Activated naive CD4-positive, alpha-beta T cell treated with anti-CD3 and anti-CD28 coated beads for 36 hours (primary cell): ENCODE results near the gene PDLIM5. TPM values are rescaled to one million over a fixed set of nuclear protein-coding genes. Genes with fewer than 3 reads are reported as not detected.

Source experiments
- CTCF ChIA-PET: fragments of 350-600 bp; sonication (Branson Sonifier 250); formaldehyde crosslinking; loops from one replicate; lab custom pipeline; 2021; ENCODE audit warnings: antibody characterized with exemption; lab: Charles Lee
- DNase-seq: peaks from one replicate; pipeline ENCODE4 v3.0.0-alpha.2; 2020
- H3K27ac Mint-ChIP-seq: one replicate; pipeline ENCODE4 v1.8.0; 2021; ENCODE audit warnings: mild to moderate bottlenecking, mixed read lengths
- H3K27me3 Mint-ChIP-seq: one replicate; pipeline ENCODE4 v1.8.0; 2021; ENCODE audit warnings: low read depth, mixed read lengths
- H3K36me3 Mint-ChIP-seq: one replicate; pipeline ENCODE4 v1.8.0; 2021; ENCODE audit warnings: low read depth, mixed read lengths
- H3K4me1 Mint-ChIP-seq: one replicate; pipeline ENCODE4 v1.8.0; 2021; ENCODE audit warnings: low read depth, mixed read lengths
- H3K4me3 Mint-ChIP-seq: one replicate; pipeline ENCODE4 v1.8.0; 2021; ENCODE audit warnings: mild to moderate bottlenecking, moderate library complexity, mixed read lengths
- H3K9me3 Mint-ChIP-seq: one replicate; pipeline ENCODE4 v1.8.0; 2021; ENCODE audit warnings: mixed read lengths
- intact Hi-C: fragments of 100-400 bp; cut with micrococcal nuclease; formaldehyde crosslinking; loops from one replicate; pipeline ENCODE4 v1.15.1; 2023
- total RNA-seq, 2 experiments: library from RNA; stranded (reverse); gene quantifications; one replicate each; pipeline ENCODE4 v1.2.3, GENCODE V29; 2021

Gene PDLIM5
- total RNA-seq, 2 experiments from 2014 or later: 19.0 to 22.2 TPM

DNA sequence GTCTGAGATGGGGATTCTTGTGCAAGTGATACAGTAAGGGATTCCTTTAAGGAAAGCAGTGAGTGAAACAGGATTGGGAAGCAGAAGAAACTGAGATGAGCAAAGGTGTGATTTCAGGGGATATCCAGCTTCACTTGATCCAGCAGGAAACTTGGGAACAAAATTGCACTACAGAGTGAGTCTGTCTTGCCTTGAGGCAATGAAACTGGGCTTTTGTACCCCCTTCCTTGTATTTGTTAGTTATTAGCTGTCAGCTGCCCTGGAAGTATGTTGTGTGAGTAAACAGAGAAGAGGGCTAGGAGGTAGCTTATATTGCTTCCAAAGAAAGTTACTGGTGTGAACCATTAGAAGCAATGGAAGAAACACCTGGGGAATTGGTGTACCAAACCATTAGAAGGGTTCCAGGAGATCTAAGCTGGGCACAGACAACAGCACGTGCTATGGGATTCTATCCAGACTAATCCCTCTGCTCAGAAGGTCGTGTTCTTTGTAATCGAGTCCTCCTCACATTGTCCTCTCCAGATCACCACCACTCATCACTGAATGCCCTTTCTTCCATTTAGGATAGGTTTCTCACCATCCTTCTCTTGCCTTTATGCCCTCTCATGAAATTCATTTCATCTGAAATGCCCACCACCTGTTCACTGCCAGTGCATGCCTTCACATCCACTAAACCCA is 76.0 kb downstream of the PDLIM5 start:
- H3K4me1 Mint-ChIP-seq: no peaks in the 10 kb centered on the region
- intact Hi-C loops: no loop called here
- no peaks in the 10 kb centered on the region for H3K9me3 Mint-ChIP-seq
- DNase-seq: no peak
- H3K4me3 Mint-ChIP-seq: no peak overlapping the region
- H3K27ac Mint-ChIP-seq: no peak overlapping the region
- no peaks in the 10 kb centered on the region for H3K27me3 Mint-ChIP-seq
- CTCF ChIA-PET: no interaction called here
- peaks cover 10% of the 10 kb centered on the region for H3K36me3 Mint-ChIP-seq

DNA sequence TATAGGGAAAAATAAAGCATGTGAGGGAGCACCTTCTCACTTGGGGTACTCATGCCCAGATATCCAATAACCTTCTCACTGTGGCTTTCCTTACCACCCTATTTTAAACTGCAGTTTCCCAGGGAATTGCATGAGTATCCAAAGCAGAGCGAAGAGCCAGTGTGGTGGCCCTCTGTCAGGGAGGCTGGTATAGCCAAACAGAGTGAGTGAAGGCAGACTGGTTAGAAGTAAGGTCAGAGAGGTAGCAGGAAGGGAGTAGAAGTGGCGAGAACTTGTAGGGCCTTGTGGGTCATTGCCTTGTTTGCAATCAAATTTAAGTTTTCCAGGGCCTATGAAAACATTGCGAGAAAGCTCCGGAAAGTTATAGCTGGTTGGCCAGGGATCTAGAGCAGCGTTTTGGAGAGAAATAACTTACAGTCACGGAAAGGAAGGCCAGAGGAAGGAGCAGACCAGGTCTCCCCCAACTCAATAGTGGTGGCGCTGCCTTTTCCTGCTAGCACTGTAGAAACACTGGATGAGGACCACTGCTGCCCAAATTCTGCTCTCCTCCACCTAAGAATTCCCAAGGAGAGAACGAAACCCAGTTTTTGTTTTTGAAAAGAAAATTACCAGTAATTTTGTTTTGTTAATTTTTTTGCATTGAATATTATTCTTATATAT is 77.2 kb downstream of the PDLIM5 start:
- DNase-seq: no peak
- Mint-ChIP-seq H3K4me3 (no peak overlapping the region), H3K4me1 (peaks cover 2% of the 10 kb centered on the region), H3K27ac (no peak overlapping the region), H3K9me3 (no peaks in the 10 kb centered on the region), H3K36me3 (peaks cover 8% of the 10 kb centered on the region), H3K27me3 (no peaks in the 10 kb centered on the region)
- CTCF ChIA-PET: no interaction called here
- intact Hi-C loops: no loop called here

DNA sequence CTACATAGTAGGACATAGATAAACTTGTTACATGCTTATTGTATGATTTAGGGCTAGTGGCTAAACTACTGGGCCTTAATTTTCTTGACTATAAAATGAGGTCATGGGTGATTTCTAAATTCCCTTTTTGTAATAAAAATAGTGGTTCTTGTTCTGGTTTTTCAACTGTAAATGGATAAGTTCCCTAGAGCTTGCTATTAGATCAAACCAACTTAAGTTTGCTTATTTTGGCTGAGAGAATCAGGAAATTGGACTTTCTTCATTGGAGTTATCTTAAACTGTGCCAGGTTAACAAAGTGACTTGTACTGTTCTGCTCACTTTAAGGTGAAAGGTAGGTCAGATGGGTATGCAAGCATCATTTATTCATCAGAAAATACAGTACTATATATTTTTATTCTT is 78.3 kb downstream of the PDLIM5 start:
- peaks cover 5% of the 10 kb centered on the region for H3K4me1 Mint-ChIP-seq
- no peak overlapping the region for H3K4me3 Mint-ChIP-seq
- intact Hi-C loops: no loop called here
- H3K36me3 Mint-ChIP-seq: peaks cover 6% of the 10 kb centered on the region
- DNase-seq: no peak
- no peaks in the 10 kb centered on the region for H3K9me3 Mint-ChIP-seq
- no peak overlapping the region for H3K27ac Mint-ChIP-seq
- CTCF ChIA-PET: no interaction called here
- H3K27me3 Mint-ChIP-seq: no peaks in the 10 kb centered on the region

DNA sequence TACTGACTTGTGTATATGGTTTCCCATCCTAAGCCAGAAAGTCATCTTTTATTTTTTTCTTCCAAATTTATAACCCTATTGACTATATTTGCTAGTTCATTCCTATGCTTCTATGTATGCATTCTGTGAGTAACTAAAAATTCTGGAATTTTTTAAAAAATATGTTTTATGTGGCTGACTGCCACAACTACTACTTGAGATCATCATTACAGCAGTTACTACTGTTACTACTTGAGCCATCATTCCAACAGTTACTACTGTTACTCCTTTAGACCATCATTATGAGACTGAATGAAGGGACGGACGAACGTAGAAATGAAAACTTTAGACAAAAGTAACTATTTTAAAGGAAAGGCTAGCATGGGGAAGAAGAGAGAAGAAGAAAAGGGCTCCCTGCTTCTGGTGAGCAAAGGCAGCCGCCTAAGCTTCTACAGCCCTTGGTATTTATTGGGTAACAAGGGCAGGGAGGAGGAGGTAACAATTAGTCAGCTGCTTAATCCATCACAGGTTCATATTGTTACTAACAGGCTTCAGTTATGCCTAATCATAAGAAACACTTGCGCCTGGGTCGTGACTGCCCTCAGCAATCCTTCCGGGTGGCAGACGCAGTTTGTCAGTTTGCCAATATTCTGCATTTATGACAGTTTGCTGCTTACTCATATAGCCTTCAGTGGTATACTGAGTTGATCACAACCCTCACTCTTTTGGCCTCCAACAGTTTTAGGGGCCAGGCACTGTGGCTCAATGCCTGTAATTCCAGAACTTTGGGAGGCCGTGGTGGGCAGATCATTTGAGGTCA is 80.4 kb downstream of the PDLIM5 start:
- no peak overlapping the region for H3K4me3 Mint-ChIP-seq
- H3K4me1 Mint-ChIP-seq: peaks cover 5% of the 10 kb centered on the region
- no peak for DNase-seq
- CTCF ChIA-PET: no interaction called here
- intact Hi-C loops: no loop called here
- no peak overlapping the region for H3K27ac Mint-ChIP-seq
- H3K9me3 Mint-ChIP-seq: no peaks in the 10 kb centered on the region
- no peaks in the 10 kb centered on the region for H3K27me3 Mint-ChIP-seq
- H3K36me3 Mint-ChIP-seq: peaks cover 5% of the 10 kb centered on the region

DNA sequence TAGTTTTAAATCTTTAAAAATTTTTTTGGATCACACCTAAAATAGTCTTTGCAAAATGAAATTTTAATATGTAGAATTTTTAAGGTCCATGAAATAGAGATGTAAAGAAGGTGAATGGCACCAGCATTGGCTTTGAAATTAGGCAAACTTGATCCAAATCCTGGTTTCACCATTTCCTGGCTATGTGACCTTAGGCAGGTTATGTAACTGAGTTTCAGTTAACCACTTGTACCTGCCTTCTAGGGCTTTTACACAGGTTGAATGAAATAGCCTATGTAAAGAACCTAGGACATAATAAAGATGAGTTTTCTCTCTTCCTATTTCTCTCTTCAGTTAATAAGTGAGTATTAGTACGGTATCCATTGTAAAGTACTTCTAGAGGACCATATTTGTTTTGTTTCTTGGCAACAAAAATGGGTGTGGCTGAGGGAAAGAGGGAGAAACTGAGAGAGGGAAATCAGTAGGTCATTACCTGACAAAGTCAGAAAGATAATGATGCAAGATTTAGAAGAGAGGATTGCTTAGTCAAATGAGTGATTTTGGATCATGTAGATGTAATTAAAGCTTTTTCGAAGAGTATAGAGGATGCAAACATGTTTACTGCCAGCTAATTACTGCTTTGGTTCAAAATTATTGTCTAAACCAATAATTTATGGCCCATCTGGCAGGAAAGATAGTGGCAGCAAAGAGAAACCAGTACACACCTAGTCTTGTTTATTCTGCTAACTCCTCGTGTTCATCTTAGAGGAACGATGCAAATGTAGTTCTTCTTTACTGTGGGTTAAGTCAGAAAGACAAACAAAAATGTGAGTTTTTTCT is 81.9 kb downstream of the PDLIM5 start:
- Mint-ChIP-seq H3K27me3 (no peaks in the 10 kb centered on the region), H3K4me1 (peaks cover 5% of the 10 kb centered on the region), H3K9me3 (no peaks in the 10 kb centered on the region), H3K27ac (no peak overlapping the region), H3K4me3 (no peak overlapping the region), H3K36me3 (no peaks in the 10 kb centered on the region)
- DNase-seq: no peak
- CTCF ChIA-PET: no interaction called here
- intact Hi-C loops: no loop called here

DNA sequence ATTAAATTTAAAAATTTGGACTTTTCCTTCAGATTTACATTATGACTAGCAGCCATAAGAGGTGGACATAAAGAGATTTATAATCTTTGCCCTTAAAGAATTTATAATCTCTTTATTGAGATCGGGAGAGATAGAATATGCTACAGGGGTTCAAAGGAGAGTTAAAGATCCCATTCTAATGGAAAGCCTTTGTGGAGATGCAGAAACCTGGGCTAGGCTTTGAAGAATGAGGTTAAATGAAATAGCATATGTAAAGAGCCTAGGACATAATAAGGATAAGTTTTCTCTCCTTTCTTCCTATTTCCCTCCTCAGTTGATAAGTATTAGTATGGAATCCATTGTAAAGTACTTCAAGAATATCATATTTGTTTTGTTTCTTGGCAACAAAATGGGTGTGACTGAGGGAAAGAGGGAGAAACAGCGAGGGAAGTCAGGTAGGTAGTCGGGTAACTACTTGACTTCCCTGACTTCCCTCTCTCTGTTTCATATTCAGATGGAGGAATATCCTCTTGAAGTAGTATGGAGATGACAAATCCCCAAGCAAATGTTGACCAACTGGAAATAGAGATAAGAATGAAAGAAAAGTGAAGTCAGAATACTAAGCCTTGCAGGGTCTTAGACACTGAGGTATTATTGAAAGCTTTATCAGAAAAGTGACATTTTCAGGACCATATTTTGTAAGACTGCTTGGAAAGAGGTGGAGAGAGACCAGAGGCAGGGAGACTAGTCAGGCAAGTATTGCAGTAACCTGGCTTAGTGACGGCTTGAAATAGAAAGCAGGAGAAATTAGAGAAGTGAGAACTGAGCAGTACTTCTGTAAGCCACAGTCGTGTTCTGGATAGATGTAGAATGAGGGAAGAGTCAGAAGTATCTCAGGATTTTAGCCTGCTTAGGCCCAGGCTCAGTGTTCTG is 82.9 kb downstream of the PDLIM5 start:
- DNase-seq: no peak
- Mint-ChIP-seq H3K4me3 (no peak overlapping the region), H3K9me3 (no peaks in the 10 kb centered on the region), H3K27ac (no peak overlapping the region), H3K27me3 (no peaks in the 10 kb centered on the region), H3K4me1 (peaks cover 5% of the 10 kb centered on the region), H3K36me3 (no peaks in the 10 kb centered on the region)
- CTCF ChIA-PET: no interaction called here
- intact Hi-C loops: no loop called here

DNA sequence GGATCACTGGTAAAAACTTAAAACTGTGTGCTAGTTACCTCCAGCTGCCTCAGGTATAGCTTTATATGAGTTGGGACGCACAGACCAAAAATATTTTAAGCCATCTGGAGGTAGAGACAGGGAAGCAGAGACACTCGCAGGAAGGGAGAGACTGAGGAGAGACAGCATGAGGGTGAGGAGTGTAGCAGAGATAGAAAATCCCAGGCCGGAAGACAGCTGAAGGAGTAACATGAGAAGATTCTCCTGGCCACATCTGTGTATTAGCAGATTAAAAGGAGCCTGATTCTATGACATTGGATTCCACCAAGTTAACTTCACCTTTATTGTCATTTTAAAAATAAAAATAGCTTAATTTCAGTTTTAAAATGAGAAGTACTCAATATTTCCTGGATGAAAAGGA is 84.3 kb downstream of the PDLIM5 start:
- Mint-ChIP-seq H3K4me1 (peaks cover 5% of the 10 kb centered on the region), H3K27me3 (no peaks in the 10 kb centered on the region), H3K36me3 (peaks cover 6% of the 10 kb centered on the region), H3K4me3 (no peak overlapping the region), H3K27ac (no peak overlapping the region), H3K9me3 (no peaks in the 10 kb centered on the region)
- CTCF ChIA-PET: no interaction called here
- no peak for DNase-seq
- intact Hi-C loops: no loop called here

DNA sequence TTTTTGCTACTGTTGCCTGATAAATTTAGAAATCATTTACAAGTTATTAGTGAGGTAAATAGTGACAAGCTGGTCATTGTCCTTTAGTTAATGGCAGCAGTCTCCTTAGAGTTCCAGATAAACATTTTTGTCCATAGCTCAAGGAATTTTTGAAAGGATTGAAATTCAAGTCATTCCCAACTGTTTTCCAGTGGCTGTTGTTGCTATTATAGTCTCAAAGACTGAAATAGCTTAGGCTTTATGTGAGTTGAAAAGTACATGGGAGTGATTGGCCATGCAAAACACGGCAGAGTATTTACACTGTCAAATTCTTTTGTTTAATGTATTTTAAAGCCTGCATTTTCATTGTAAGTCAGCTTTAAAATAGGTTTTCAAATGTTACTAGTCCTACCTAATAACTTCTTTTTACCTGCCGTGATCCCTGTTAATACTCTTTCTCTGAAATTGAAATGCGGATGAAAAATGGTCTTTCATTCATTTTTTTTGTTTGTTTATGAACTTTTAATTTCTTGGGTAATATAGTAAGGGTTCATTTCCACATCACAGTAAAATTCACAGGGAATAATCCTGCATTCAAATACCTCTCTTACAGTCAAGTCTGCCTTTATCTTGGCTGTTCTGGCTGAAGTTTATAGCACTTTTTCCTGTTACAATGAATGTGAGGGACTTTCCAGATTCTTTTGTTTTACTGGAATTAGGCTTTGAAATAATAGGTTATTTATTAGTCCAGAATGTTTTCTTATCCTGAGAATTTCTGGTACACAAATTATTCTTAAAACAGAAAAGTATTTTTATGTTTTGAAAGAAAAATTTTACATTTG is 85.1 kb downstream of the PDLIM5 start:
- CTCF ChIA-PET: no interaction called here

DNA sequence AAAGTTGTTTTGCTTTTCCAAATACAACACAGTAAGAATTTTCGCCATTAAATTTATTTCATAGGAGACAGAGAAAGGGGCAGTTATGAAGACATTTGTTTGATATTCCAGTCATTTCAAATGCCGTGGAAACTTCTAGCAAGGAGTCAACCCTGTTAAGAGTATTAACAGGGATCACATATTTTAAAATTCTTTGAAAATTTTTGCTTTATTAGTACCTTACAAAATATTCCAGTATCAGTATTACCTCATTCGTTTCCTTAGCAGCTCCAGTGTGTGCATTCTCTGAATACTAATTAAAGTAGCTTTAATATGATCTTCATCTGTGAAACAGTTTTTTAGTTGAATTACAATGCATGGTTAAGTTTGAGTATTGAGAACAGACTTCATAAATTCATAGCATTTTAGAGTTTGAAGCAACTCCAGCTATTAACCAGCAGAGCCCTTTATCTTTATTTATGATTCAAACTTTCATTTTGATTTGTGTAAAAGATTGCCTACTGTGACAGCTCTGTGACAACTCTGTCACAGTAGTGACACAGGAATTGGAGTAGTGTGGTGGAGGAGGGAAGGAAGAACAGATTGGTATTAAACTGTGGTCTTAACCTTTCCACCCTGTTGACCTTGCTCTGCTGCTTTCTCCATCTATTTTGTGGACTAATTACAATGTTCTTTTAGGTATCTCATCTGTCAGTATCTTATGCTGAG is 86.3 kb downstream of the PDLIM5 start:
- CTCF ChIA-PET: no interaction called here

More for the DNA sequence above, 85.1 kb downstream of the PDLIM5 start:
- Mint-ChIP-seq H3K9me3 (no peaks in the 10 kb centered on the region), H3K27me3 (no peaks in the 10 kb centered on the region), H3K27ac (no peak overlapping the region), H3K4me3 (no peak overlapping the region), H3K36me3 (peaks cover 7% of the 10 kb centered on the region), H3K4me1 (peaks cover 5% of the 10 kb centered on the region)
- intact Hi-C loops: no loop called here
- DNase-seq: no peak

DNA sequence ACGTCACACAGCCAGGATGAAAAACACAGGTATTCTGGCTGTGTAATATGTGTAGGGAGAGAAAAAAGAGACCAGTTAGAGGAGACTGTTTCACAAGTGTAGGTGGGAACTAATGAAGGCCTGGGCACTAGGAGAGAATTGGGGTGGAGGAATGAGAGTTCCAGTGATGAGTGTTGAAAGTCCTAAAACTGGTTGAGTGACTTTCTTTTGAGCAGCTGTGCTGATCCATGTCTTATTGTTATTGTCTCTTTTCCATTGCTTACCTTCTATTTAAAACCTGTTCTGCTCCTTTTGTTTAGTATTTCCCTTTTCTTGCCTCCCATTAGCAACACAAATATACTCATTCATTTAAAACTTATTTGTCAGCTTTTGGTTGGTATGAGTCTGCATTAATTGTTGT is 88.7 kb downstream of the PDLIM5 start:
- CTCF ChIA-PET: no interaction called here
- Mint-ChIP-seq H3K36me3 (peaks cover 10% of the 10 kb centered on the region), H3K27me3 (no peaks in the 10 kb centered on the region), H3K9me3 (no peaks in the 10 kb centered on the region), H3K4me3 (no peak overlapping the region), H3K4me1 (no peaks in the 10 kb centered on the region), H3K27ac (no peak overlapping the region)
- DNase-seq: no peak
- intact Hi-C loops: no loop called here

More for the DNA sequence above, 86.3 kb downstream of the PDLIM5 start:
- H3K27ac Mint-ChIP-seq: no peak overlapping the region
- H3K36me3 Mint-ChIP-seq: peaks cover 7% of the 10 kb centered on the region
- intact Hi-C loops: no loop called here
- H3K4me3 Mint-ChIP-seq: no peak overlapping the region
- H3K4me1 Mint-ChIP-seq: peaks cover 5% of the 10 kb centered on the region
- no peaks in the 10 kb centered on the region for H3K27me3 Mint-ChIP-seq
- no peak for DNase-seq
- no peaks in the 10 kb centered on the region for H3K9me3 Mint-ChIP-seq
